Mononuclear cell (primary cell): ENCODE results near the gene RFX2. TPM values are rescaled to one million over a fixed set of nuclear protein-coding genes. Genes with fewer than 3 reads are reported as not detected.

Experiments
- H3K27me3 ChIP-seq: 2 replicates; pipeline ENCODE4 v1.6.0; 2011; ENCODE audit warnings: low read length, control low read depth; ENCODE audit not compliant: insufficient read depth
- H3K4me1 ChIP-seq: 2 replicates; pipeline ENCODE4 v1.5.1; 2011; ENCODE audit warnings: mild to moderate bottlenecking, low read length, control low read depth; ENCODE audit not compliant: insufficient read depth
- H3K4me3 ChIP-seq: 2 replicates; pipeline ENCODE4 v1.5.1; 2011; ENCODE audit warnings: mild to moderate bottlenecking, low read length, moderate library complexity
- H3K9me3 ChIP-seq: 2 replicates; pipeline ENCODE4 v1.5.1; 2011; ENCODE audit warnings: low read depth, mild to moderate bottlenecking, control low read depth, low read length
- total RNA-seq: library from RNA; depleted of rRNA; stranded (reverse); fragments of >200 nt; gene quantifications from one replicate; pipeline ENCODE4 v1.2.3, GENCODE V29; 2012

Gene RFX2
- total RNA-seq, 1 donor = 11.3 TPM

GRCh38 chr19:6062961-6063575 is 47.2 kb downstream of the RFX2 start:
- Histone ChIP-seq H3K9me3 (no peaks in the 10 kb centered on the region), H3K4me1 (peaks cover 95% of the 10 kb centered on the region), H3K27me3 (no peaks in the 10 kb centered on the region), H3K4me3 (no peak overlapping the region)

- H3K27me3 ChIP-seq = no peaks in the 10 kb centered on the region
- H3K4me1 ChIP-seq = peaks cover 94% of the 10 kb centered on the region
- H3K4me3 ChIP-seq = no peak overlapping the region
- no peaks in the 10 kb centered on the region for H3K9me3 ChIP-seq
These were observed 48.0 kb downstream of the RFX2 start for GRCh38 chr19:6062274-6062673.

GRCh38 chr19:6061376-6062130 is 48.7 kb downstream of the RFX2 start:
- Histone ChIP-seq H3K4me1 (peaks cover 93% of the 10 kb centered on the region), H3K4me3 (no peak overlapping the region), H3K27me3 (no peaks in the 10 kb centered on the region), H3K9me3 (no peaks in the 10 kb centered on the region)

- no peaks in the 10 kb centered on the region for H3K27me3 ChIP-seq
- no peaks in the 10 kb centered on the region for H3K9me3 ChIP-seq
- H3K4me3 ChIP-seq = no peak overlapping the region
- H3K4me1 ChIP-seq = peaks cover 94% of the 10 kb centered on the region
These were observed 49.5 kb downstream of the RFX2 start for GRCh38 chr19:6060600-6061375.

- Histone ChIP-seq H3K4me3 (no peak overlapping the region), H3K4me1 (peaks cover 88% of the 10 kb centered on the region), H3K27me3 (no peaks in the 10 kb centered on the region), H3K9me3 (no peaks in the 10 kb centered on the region)
These were observed 50.2 kb downstream of the RFX2 start for GRCh38 chr19:6059988-6060599.

GRCh38 chr19:6059396-6059947 is 50.8 kb downstream of the RFX2 start:
- Histone ChIP-seq H3K4me3 (no peak overlapping the region), H3K4me1 (peaks cover 82% of the 10 kb centered on the region), H3K9me3 (no peaks in the 10 kb centered on the region), H3K27me3 (no peaks in the 10 kb centered on the region)

GRCh38 chr19:6058518-6059201 is 51.6 kb downstream of the RFX2 start:
- H3K9me3 ChIP-seq = no peaks in the 10 kb centered on the region
- no peak overlapping the region for H3K4me3 ChIP-seq
- peaks cover 74% of the 10 kb centered on the region for H3K4me1 ChIP-seq
- no peaks in the 10 kb centered on the region for H3K27me3 ChIP-seq

- no peak overlapping the region for H3K4me3 ChIP-seq
- H3K4me1 ChIP-seq = peaks cover 70% of the 10 kb centered on the region
- no peaks in the 10 kb centered on the region for H3K9me3 ChIP-seq
- no peaks in the 10 kb centered on the region for H3K27me3 ChIP-seq
These were observed 52.4 kb downstream of the RFX2 start for GRCh38 chr19:6057651-6058517.

- no peak overlapping the region for H3K4me3 ChIP-seq
- peaks cover 61% of the 10 kb centered on the region for H3K4me1 ChIP-seq
- no peaks in the 10 kb centered on the region for H3K9me3 ChIP-seq
- no peaks in the 10 kb centered on the region for H3K27me3 ChIP-seq
These were observed 53.3 kb downstream of the RFX2 start for GRCh38 chr19:6056801-6057650.

- H3K9me3 ChIP-seq = no peaks in the 10 kb centered on the region
- no peaks in the 10 kb centered on the region for H3K27me3 ChIP-seq
- peaks cover 54% of the 10 kb centered on the region for H3K4me1 ChIP-seq
- H3K4me3 ChIP-seq = no peak overlapping the region
These were observed 54.0 kb downstream of the RFX2 start for GRCh38 chr19:6056282-6056741.

- H3K9me3 ChIP-seq = no peaks in the 10 kb centered on the region
- no peak overlapping the region for H3K4me3 ChIP-seq
- H3K4me1 ChIP-seq = peaks cover 43% of the 10 kb centered on the region
- H3K27me3 ChIP-seq = no peaks in the 10 kb centered on the region
These were observed 55.1 kb downstream of the RFX2 start for GRCh38 chr19:6055013-6055795.

GRCh38 chr19:6048793-6049405 is 61.4 kb downstream of the RFX2 start:
- Histone ChIP-seq H3K4me1 (peaks cover 4% of the 10 kb centered on the region), H3K4me3 (no peak overlapping the region), H3K9me3 (no peaks in the 10 kb centered on the region), H3K27me3 (no peaks in the 10 kb centered on the region)
